DMS 273 (cell line): Measurements from ENCODE around the gene SIAH3.
"Not testable (repeated sequence)": the region's sequence is repeated elsewhere in the genome, so short reads cannot be mapped to it uniquely, and the experiment has no call there.

Experiments
- DNase-seq: peaks from one replicate; lab custom pipeline; 2025; ENCODE audit not compliant: unreplicated experiment; lab: John Stamatoyannopoulos, UW

Gene SIAH3

GRCh38 chr13:45784755-45785675 is 66.5 kb downstream of the SIAH3 start:
- no peak for DNase-seq

DNA sequence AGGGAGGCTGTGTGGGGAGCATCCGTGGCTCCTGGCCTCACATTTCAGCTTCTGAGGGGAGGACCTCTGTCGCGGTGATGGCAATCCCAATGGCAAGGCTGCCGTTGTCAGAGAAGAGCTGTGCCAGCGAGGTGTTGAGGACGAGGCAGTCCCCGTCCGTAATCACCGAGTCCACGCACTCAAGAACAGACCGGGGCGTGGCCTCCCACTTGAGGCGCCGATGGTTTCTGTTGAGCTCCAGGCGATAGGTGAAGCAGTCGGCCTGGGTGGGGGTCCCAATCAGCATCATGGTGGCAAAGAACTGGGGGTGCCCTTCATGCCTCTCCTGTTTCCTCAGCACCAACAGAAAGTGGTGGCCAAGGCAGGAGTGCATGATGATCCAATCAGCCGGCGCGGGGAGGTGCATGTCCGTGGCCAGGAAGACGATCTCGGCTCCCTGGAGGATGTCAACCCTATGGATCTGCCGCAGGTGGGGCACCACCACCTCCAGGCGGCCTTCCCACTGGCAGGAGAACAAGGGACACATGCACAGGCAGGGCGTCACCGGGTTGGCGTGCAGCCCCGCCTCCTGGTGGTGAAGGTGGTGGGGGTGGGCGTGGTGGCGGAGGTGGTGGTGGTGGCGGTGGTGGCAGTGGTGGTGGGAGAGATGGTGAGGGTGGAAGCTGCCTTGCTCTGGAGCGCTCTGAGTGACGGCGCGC is 68.1 kb downstream of the SIAH3 start:
- no peak for DNase-seq

DNA sequence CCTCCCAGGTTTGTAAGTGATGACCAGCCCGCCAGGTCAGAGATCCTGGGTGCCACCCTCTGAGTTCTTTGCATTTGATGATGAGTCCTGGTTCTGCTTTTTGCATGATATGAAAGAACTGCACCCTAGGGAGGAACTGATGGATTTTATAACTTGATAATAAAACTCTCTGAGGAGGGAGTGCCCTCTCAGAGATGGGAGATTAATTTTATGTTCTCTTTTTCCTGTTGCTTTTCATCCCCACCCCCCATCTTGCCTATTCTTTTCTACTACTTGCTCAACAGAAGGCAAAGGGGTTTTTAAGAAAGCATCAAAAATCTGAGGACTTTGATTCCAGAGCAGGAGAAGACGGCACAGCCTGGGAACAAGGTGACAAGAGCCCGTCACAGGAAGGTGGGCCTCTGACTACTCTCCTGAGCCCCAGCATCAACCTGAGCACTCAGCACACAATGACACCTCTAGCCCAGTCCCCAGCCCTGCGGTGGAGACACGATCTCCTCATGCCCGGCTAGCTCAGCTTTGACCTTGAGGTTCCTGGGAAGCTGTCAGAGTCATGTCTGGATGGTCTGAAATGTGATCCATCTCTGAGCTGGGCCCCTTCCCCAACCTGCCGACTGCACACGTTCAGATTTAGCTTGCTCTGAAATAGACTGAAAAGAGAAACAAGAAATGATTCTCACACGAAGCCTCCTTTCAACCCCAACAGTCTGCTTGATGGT is 69.1 kb downstream of the SIAH3 start:
- no peak for DNase-seq

- DNase-seq: peak; percentile 95
Observed at GRCh38 chr13:45781553-45782326, 69.8 kb downstream of the SIAH3 start.

- DNase-seq: no peak
Observed at GRCh38 chr13:45779901-45780300, 71.7 kb downstream of the SIAH3 start.

GRCh38 chr13:45778882-45779281 is 72.7 kb downstream of the SIAH3 start:
- DNase-seq: no peak

- DNase-seq: no peak
Observed at GRCh38 chr13:45776748-45777147, 74.8 kb downstream of the SIAH3 start.

DNA sequence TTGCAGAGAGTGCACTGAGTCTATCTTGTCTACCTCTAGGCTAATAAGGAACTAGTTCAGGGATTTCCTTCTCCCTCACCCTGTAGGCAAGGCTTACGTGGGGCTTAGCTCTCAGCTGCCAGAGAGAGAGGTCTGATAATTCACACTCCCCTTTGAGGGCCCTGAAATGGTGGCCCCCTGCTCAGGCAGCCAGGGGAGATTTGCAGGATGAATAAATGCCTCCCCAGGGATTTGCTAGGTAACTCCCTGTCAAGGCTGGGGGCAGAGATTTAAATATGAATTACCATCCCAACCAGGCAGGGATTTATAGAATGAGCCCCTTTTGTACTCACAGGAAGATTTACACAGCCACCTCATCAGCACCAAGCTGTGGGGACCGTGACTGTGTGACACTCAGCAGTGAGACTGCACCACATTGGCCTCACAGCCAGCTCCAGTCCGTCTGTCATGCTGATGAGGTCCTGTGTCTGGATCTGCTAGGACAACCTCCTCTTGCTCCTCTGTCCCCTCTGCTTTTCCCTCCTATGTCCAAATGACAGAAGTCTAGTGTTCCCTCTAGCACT is 76.1 kb downstream of the SIAH3 start:
- no peak for DNase-seq

DNA sequence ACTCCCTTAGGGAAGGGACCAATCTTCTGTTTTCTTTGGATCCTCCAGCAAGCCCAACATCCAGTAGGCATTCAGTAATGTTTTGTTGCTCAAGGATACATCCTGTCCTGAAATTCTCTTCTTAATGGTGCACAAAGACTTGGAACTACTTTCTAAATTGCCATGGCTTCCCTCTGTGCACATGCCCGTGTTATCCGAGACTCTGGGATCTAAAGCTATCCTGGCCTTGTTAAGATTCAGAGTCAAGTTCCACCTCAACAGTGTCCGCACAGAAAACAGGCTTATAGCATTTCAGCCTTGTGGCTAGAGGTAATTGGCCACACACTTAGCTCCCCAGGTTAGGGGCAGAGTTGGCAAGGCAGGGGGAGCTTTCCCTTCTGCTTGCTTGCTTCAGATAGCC is 77.6 kb downstream of the SIAH3 start:
- no peak for DNase-seq

GRCh38 chr13:45773236-45773635 is 78.3 kb downstream of the SIAH3 start:
- DNase-seq: no peak

DNA sequence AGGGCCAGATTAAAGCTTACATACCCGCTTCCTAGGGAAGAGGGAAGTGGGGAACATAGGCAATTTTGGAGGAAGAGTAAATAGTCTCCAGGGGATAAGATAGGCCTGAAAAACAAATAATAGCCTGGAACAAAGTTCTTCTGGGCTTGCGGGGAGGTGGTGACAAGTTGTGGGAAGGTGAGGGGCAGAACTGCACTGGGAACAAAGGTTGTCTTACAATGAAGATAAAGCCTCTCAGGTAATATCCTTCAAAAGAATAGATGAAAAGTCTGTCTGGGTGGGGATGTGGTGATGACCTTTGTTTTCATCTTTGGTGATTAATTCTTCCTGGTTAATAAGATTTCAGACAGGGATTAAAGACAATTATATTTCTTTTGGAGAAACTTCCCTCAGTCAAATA is 80.7 kb downstream of the SIAH3 start:
- no peak for DNase-seq

- DNase-seq: no peak
Observed at GRCh38 chr13:45768656-45769479, 82.7 kb downstream of the SIAH3 start.

- DNase-seq: no peak
Observed at GRCh38 chr13:45765464-45765863, 86.1 kb downstream of the SIAH3 start.

GRCh38 chr13:45763419-45763818 is 88.1 kb downstream of the SIAH3 start:
- DNase-seq: no peak

- not testable (repeated sequence) for DNase-seq
Observed at GRCh38 chr13:45757589-45757988, 94.0 kb downstream of the SIAH3 start.

DNA sequence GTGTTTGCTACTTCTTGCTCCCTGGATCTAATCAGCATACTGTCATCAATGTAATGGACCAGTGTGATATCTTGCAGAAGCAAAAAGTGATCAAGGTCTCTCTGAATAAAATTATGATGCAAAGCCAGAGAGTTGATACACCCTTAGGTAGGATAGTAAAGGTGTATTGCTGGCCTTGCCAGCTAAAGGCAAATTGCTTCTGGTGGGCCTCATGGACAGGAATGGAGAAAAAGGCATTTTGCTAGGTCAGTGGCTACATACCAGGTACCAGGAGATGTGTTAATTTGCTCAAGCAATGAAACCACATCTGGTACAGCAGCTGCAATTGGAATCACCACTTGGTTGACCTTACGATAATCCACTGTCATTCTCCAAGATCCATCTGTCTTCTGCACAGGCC is 95.1 kb downstream of the SIAH3 start:
- DNase-seq: not testable (repeated sequence)

DNA sequence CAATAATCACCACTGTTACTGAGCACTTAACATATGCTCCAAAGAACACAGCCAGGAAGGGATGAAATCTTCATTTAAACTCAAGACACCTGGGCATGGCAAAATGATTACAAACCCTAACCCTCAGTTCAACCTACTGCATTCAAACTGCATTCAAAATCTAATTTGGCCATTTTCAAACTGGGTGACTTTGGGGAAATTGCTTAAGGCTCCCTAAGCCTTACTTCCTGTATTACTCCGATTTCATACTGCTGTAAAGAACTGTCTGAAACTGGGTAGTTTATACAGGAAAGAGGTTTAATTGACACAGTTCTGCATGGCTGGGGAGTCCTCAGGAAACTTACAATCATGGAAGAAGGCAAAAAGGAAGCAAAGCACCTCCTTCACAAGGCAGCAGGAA is 99.0 kb downstream of the SIAH3 start:
- DNase-seq: no peak

DNA sequence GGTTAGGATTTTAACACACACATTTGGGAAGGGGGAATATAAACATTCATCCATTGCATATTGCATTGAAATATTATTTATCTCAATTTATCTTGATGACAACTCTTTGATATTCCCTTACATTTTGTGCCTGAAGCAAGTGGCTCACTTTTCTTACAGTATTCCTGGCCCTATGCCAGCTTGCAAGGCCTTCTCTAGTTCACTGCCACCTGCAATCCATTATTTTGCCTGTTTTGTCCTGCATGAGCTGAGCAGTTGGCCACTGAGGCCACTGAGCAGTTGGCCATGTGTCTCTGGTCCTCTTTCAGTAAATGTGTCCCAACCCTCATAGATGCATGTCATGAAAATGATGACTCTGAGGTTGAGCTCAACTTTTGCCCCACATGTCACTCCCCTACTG is 99.7 kb downstream of the SIAH3 start:
- peak; percentile 8 for DNase-seq

- DNase-seq: no peak
Observed at GRCh38 chr13:45750566-45750965, 101.0 kb downstream of the SIAH3 start.
